ENCODE measurements around the gene MRPS6.

MRPS6 gene

DNA sequence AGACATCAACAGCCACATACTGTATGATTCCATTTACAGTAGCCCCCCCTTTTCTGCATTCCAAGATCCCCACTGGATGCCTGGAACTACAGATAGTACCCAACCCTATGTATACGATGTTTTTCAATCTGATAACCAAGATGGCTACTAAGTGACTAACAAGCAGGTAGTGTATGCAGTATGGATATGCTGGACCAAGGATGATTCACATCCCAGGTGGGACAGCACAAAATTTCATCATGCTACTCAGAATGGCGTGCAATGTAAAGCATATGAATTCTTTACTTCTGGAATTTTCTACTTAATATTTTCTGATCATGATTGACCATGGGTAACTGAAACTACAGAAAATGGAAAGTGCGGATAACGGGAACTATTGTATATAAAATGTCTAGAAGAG lies 30.0 kb upstream of the MRPS6 start:
- no peaks in the 10 kb centered on the region for H3K9me3 Mint-ChIP-seq
- H3K36me3 Mint-ChIP-seq, result no peaks in the 10 kb centered on the region
- peaks cover 6% of the 10 kb centered on the region for H3K4me1 Mint-ChIP-seq
- no peak overlapping the region for H3K4me3 Mint-ChIP-seq
- peaks cover 2% of the 10 kb centered on the region for H3K27me3 Mint-ChIP-seq
- no peak for ATAC-seq (ENCODE audit: low read depth)
- DNase-seq (ENCODE audit: low spot score in 2 of 2), result no peak
- no peak overlapping the region for H3K27ac Mint-ChIP-seq

DNA sequence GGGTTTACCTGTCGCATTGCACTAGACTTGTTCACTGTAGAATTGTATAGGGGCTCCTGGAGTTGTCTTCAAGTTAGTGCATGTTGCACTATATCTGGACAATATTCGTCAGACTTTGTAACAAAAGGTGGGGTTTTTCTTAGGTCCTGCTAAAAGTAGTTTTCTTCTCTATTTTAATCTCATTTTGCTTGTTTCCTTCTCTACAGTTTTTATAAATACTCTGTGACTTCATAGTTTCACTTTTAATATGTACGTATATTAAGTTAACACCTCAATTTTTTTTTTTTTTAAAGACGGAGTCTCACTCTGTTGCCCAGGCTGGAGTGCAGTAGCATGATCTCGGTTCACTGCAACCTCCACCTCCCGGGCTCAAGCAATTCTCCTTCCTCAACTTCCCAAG lies 26.5 kb upstream of the MRPS6 start:
- peaks cover 2% of the 10 kb centered on the region for H3K27me3 Mint-ChIP-seq
- H3K36me3 Mint-ChIP-seq, result no peaks in the 10 kb centered on the region
- DNase-seq (ENCODE audit: low spot score in 2 of 2), result no peak
- H3K9me3 Mint-ChIP-seq, result no peaks in the 10 kb centered on the region
- H3K4me3 Mint-ChIP-seq, result peak overlapping the region; percentile 54
- H3K4me1 Mint-ChIP-seq, result peaks cover 6% of the 10 kb centered on the region
- peak overlapping the region; percentile 48 for H3K27ac Mint-ChIP-seq
- peak; percentile 88 for ATAC-seq (ENCODE audit: low read depth)

DNA sequence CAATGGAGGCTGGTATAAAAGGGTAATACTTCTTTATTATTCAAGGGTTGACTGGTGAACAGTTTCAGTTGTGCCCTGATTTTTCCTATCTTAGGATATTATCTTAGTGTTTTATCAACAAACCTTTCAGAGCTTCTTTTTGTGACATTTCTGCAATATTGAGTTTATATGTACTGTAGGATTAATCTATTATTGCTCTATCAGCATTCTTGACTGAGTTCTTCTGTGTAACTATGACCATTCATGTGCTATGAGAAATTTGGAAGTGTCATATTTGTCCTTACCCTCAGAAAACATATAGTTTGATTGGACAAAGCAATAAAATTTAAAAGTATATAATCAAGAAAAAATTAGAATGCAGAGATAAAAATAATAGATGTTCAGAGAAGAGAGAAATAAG lies 25.5 kb upstream of the MRPS6 start:
- DNase-seq (ENCODE audit: low spot score in 2 of 2), result no peak
- Mint-ChIP-seq H3K9me3 (no peaks in the 10 kb centered on the region), H3K36me3 (no peaks in the 10 kb centered on the region), H3K27ac (no peak overlapping the region), H3K4me1 (peaks cover 6% of the 10 kb centered on the region), H3K4me3 (no peak overlapping the region), H3K27me3 (peaks cover 2% of the 10 kb centered on the region)
- no peak for ATAC-seq (ENCODE audit: low read depth)

DNA sequence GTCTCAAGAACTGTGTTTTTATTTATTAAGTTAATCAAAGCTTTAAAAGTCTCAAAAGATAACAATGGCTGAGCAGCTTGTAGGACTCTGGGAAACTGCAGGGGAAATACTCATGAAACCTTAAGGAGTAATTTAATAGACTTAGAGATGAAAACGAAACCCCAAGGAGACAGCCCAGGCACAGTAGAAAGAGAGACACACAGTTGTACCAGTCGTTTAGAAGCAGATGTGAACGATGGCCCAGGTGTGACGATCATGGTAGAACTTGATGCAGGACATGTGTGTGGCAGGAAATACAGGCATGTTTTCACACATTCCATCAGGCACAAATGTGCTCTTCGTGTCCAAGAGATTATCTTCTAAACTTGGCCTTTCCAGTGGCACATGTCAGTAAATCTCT lies 21.2 kb upstream of the MRPS6 start:
- Mint-ChIP-seq H3K27ac (no peak overlapping the region), H3K4me1 (peaks cover 8% of the 10 kb centered on the region), H3K36me3 (no peaks in the 10 kb centered on the region), H3K9me3 (no peaks in the 10 kb centered on the region), H3K4me3 (no peak overlapping the region), H3K27me3 (no peaks in the 10 kb centered on the region)
- DNase-seq (ENCODE audit: low spot score in 2 of 2), result no peak
- ATAC-seq (ENCODE audit: low read depth), result no peak

DNA sequence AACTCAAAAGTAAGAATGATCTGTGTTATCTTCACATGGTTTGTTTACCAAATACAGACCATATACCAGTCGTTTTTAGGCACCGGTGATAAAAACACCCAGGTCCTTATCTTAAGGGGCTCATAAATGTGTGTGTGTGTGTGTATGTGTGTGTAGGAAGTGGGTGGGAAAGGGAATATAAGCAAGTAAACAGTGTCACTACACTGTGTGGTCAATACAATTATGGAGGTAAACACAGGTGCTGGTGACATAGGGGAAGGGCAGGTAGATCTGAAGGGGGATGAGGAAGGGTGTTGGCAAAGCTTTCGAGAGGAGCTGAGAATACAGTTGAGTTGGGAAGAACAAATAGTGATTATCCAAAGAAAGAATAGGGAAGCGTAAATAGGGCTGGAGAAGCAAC lies 19.1 kb upstream of the MRPS6 start:
- Mint-ChIP-seq H3K4me1 (peaks cover 8% of the 10 kb centered on the region), H3K27me3 (no peaks in the 10 kb centered on the region), H3K9me3 (no peaks in the 10 kb centered on the region), H3K36me3 (no peaks in the 10 kb centered on the region), H3K4me3 (no peak overlapping the region), H3K27ac (peak overlapping the region; percentile 29)
- DNase-seq (ENCODE audit: low spot score in 2 of 2) (no peak), ATAC-seq (ENCODE audit: low read depth) (no peak)

DNA sequence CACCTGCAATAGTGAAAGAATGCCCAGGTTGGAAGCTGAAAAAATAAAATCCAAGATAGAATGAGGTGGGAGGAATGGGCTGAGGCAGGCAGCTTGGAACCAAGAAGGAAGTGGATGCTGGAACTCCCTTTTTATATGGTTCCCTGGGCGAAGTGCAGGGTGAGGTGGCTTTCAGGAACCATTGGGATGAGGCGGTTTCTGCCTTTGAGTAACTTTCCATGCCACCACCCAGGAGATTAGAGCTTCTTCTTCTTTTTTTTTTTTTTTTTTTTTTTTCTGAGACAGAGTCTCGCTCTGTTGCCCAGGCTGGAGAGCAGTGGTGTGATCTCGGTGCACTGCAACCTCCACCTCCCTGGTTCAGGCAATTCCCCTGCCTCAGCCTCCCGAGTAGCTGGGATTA lies 17.8 kb upstream of the MRPS6 start:
- Mint-ChIP-seq H3K4me1 (peaks cover 8% of the 10 kb centered on the region), H3K4me3 (no peak overlapping the region), H3K27ac (no peak overlapping the region), H3K27me3 (no peaks in the 10 kb centered on the region), H3K9me3 (no peaks in the 10 kb centered on the region), H3K36me3 (no peaks in the 10 kb centered on the region)
- DNase-seq (ENCODE audit: low spot score in 2 of 2), result no peak
- ATAC-seq (ENCODE audit: low read depth), result peak; percentile 38

DNA sequence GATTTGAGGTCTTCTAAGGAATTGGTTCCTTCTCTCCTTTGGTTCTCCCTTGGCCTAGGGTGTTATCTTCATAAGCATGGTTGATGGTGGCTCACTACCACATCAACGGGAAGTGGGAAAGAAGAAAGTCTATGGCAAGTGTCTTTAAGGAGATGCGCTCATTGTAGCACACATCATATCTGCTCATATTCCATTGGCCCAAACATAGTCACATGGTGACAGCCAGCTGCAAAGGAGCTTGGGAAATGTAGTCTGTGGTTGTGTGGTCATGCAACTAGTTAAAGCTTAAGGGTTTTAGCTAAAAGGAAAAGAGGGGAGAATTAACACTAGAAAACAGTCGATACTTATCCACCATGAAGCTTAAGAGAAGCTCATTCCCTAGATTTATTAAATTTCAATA lies 11.4 kb upstream of the MRPS6 start:
- ATAC-seq (ENCODE audit: low read depth), result no peak
- Mint-ChIP-seq H3K9me3 (peaks cover 3% of the 10 kb centered on the region), H3K27ac (no peak overlapping the region), H3K36me3 (no peaks in the 10 kb centered on the region), H3K27me3 (no peaks in the 10 kb centered on the region), H3K4me1 (no peaks in the 10 kb centered on the region), H3K4me3 (no peak overlapping the region)
- no peak for DNase-seq (ENCODE audit: low spot score in 2 of 2)

DNA sequence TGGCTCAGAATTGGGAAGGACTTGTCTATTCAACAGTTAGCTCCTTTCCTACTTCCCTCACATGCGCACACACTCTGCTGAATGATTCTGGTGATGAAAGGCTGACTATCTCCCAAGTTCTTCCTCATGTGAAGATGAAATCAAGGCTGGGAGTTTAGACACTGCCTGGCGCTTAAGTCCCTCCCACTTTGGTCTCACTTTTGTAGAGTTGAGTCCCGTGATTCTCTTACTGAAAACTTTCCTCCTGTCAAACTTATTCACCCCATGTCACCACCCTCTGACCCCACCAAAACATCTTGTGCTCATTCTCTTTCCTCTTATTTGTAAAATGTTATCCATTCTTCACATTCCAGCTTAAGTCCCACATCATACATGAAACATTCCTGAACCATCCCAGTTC lies 8.4 kb upstream of the MRPS6 start:
- H3K36me3 Mint-ChIP-seq, result no peaks in the 10 kb centered on the region
- ATAC-seq (ENCODE audit: low read depth), result no peak
- no peak for DNase-seq (ENCODE audit: low spot score in 2 of 2)
- H3K4me3 Mint-ChIP-seq, result no peak overlapping the region
- peaks cover 3% of the 10 kb centered on the region for H3K9me3 Mint-ChIP-seq
- no peak overlapping the region for H3K27ac Mint-ChIP-seq
- H3K4me1 Mint-ChIP-seq, result no peaks in the 10 kb centered on the region
- no peaks in the 10 kb centered on the region for H3K27me3 Mint-ChIP-seq

DNA sequence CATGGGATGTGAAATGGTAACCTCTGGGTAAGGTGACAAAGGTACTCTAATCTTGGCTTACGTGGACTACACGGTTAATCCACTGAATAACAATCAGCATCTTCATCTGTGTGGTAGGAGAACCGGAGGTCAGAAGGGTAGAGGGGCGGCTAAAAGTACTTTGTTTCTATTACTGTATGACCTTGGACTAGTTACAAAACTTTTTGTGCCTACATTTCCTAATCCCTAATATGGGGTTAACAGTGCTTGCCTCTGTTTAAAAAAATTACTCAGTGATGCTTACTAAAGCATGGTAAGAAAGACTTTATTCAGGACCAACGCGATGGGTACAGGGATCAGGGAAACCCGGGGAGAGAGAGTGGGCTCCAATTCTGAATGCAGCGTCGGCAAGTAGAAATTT lies 1.7 kb upstream of the MRPS6 start:
- H3K4me1 Mint-ChIP-seq, result peaks cover 23% of the 10 kb centered on the region
- H3K9me3 Mint-ChIP-seq, result no peaks in the 10 kb centered on the region
- H3K4me3 Mint-ChIP-seq, result peak overlapping the region; percentile 94
- ATAC-seq (ENCODE audit: low read depth) (no peak), DNase-seq (ENCODE audit: low spot score in 2 of 2) (no peak)
- H3K27ac Mint-ChIP-seq, result peak overlapping the region; percentile 25
- H3K36me3 Mint-ChIP-seq, result peaks cover 4% of the 10 kb centered on the region
- no peaks in the 10 kb centered on the region for H3K27me3 Mint-ChIP-seq

DNA sequence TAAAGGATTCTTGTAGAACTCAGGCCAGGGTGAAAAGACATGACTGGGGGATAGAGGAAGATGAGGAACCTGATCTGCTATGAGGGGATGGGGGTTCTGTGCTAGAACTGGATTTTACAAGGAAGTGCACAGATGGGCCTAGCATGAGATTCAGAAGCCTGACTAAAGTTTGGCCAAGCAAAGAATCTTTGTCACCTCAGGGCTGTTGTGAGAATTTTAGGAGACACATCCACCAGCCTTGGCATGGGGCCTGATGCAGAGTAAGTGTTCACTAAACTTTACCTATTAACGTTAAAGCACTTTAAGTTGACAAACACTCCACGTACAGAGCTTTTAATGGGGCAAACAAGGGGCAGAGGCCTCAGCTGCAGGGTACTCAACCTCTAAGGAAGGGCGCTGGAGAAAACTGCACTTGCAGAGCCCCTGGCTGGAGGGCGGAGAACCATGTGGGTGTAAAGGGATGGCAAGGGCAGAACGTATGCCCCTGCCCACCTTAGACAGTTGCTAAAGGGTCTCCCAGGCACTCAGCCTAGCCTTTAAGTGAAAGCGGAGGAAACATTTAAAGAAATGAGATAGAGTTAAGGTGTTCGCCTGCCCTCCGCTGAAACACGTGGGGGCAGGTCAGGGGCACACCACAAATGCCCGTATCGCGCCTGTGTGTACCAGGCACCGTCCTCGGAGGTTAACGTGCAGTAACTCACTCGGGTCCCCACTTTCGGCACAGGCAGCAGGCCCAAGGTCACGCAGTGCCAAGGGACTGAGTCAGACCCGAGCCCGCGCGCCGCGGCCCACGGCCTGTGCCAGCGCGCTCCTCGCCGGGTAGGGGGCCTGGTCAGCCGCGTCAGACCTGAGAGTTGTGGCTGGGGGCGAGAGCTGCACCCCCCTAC lies 990 bp upstream of the MRPS6 start:
- peak overlapping the region; percentile 94 for H3K4me3 Mint-ChIP-seq
- peaks cover 4% of the 10 kb centered on the region for H3K36me3 Mint-ChIP-seq
- no peaks in the 10 kb centered on the region for H3K9me3 Mint-ChIP-seq
- no peak for DNase-seq (ENCODE audit: low spot score in 2 of 2)
- H3K27me3 Mint-ChIP-seq, result no peaks in the 10 kb centered on the region
- peak overlapping the region; percentile 25 for H3K27ac Mint-ChIP-seq
- ATAC-seq (ENCODE audit: low read depth), result no peak
- H3K4me1 Mint-ChIP-seq, result peaks cover 27% of the 10 kb centered on the region

DNA sequence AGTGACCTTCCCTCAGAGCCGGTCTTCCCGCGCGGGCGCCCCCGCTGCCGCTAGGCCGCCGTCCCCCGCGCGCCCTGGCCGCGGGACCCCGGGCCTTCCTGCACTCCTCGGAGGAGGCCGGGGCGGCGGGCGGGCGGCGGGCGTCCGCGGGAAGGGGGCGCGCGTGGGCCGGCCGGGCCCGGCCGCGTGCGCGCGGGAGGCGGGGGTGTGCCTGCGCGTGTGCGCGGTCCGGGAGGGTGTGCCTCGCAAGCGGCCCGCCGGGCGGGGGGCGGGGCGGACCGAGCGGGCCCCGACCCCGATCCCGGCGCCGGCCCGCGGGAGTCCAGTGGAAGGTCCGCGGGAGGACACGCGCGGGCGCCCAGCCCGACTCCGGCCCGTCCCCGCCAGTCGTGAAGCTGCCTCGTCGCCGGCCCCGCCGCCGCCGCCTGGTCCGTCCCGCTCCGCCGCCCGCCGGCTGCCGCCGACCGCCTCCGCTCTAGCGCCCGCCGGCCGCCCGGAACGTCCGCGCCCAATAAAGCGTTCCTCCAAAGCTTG lies 438 bp downstream of the MRPS6 start:
- peak overlapping the region; percentile 90 for H3K27ac Mint-ChIP-seq
- ATAC-seq (ENCODE audit: low read depth), result peak; percentile 72
- H3K27me3 Mint-ChIP-seq, result no peaks in the 10 kb centered on the region
- H3K4me3 Mint-ChIP-seq, result peak overlapping the region; percentile 88
- DNase-seq (ENCODE audit: low spot score in 2 of 2), result peak; percentile 26 to 59
- H3K36me3 Mint-ChIP-seq, result peaks cover 4% of the 10 kb centered on the region
- H3K9me3 Mint-ChIP-seq, result no peaks in the 10 kb centered on the region
- H3K4me1 Mint-ChIP-seq, result peaks cover 37% of the 10 kb centered on the region

DNA sequence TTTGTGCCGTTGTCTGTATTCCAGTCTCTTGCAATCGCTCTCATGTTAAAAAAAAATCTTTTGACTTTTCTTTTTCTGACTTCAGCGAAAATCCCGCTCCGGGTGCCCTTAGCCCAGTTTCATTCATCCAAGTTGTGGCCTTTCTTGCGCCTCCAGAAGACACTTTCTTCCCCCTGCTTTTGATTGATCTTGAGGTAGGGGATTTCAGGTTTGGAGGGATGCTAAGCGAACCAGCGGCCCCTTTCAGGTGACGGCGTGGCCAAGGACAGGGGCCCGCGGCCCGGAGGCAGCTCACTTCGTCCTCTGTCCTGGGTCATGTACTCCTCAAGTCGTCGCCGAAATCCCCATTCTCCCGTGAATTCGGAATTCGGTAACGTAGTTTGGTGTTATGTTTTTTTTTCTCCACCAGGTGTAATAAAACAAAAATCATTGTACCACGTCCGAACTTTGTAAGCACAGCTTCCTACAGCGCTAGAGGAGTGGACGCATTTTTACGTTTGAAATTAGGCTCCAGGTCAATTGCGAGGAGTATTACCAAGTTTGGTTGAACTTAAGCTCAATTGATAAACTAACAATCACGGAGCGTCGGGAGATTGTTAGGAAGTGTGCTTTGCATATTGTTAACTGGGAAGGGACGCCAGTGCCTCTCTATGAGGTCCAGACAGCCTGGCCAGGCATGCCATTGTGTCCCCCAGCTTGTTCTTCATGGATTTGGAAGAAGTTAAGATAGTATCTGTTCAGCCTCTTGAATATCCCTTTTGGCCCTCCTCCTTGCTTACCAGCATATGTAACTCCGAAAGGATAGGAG lies 1.1 kb downstream of the MRPS6 start:
- Mint-ChIP-seq H3K9me3 (no peaks in the 10 kb centered on the region), H3K27me3 (no peaks in the 10 kb centered on the region), H3K4me3 (peak overlapping the region; percentile 88), H3K36me3 (peaks cover 4% of the 10 kb centered on the region), H3K27ac (peak overlapping the region; percentile 90), H3K4me1 (peaks cover 41% of the 10 kb centered on the region)
- DNase-seq (ENCODE audit: low spot score in 2 of 2) (no peak), ATAC-seq (ENCODE audit: low read depth) (no peak)

DNA sequence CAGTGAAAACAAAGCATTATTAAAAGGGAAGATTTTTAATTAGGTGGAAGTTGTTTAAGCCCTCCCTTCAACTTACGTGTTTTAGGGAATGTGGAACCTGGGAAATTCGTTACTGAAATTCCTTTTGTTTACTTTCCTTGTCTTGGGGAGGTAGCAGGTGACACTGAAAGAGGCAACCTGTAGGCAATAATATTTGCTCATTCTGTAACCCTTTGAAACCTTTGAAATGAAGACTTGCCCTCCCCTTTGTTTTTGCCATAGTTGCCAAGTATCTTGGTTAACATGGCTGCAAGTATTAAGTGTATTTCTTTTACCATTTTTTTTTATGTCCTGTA lies 1.7 kb downstream of the MRPS6 start:
- H3K4me1 Mint-ChIP-seq, result peaks cover 46% of the 10 kb centered on the region
- peak overlapping the region; percentile 88 for H3K4me3 Mint-ChIP-seq
- H3K9me3 Mint-ChIP-seq, result no peaks in the 10 kb centered on the region
- no peaks in the 10 kb centered on the region for H3K27me3 Mint-ChIP-seq
- H3K27ac Mint-ChIP-seq, result peak overlapping the region; percentile 90
- peaks cover 6% of the 10 kb centered on the region for H3K36me3 Mint-ChIP-seq
- ATAC-seq (ENCODE audit: low read depth) (no peak), DNase-seq (ENCODE audit: low spot score in 2 of 2) (no peak)

All from memory B cell (primary cell).